DMS53 treated with DMSO at 0.1 percent for 48 hours (cell line): ENCODE measurements around the gene FIG4.
"Not testable (repeated sequence)": the region's sequence is repeated elsewhere in the genome, so short reads cannot be mapped to it uniquely, and the experiment has no call there.

ENCODE experiments used
- DNase-seq: peaks from one replicate; lab custom pipeline; 2025; ENCODE audit not compliant: unreplicated experiment; lab: John Stamatoyannopoulos, UW

FIG4 gene

GRCh38 chr6:109701774-109702173 is 10.7 kb downstream of the FIG4 start:
- no peak for DNase-seq

- DNase-seq: no peak
Observed at GRCh38 chr6:109702791-109703190, 11.7 kb downstream of the FIG4 start.

- DNase-seq: peak; percentile 75
Observed at GRCh38 chr6:109705258-109705657, 14.2 kb downstream of the FIG4 start.

- DNase-seq: no peak
Observed at GRCh38 chr6:109706513-109706912, 15.4 kb downstream of the FIG4 start.

- DNase-seq: not testable (repeated sequence)
Observed at GRCh38 chr6:109708099-109708498, 17.0 kb downstream of the FIG4 start.

GRCh38 chr6:109713097-109713496 is 22.0 kb downstream of the FIG4 start:
- no peak for DNase-seq

DNA sequence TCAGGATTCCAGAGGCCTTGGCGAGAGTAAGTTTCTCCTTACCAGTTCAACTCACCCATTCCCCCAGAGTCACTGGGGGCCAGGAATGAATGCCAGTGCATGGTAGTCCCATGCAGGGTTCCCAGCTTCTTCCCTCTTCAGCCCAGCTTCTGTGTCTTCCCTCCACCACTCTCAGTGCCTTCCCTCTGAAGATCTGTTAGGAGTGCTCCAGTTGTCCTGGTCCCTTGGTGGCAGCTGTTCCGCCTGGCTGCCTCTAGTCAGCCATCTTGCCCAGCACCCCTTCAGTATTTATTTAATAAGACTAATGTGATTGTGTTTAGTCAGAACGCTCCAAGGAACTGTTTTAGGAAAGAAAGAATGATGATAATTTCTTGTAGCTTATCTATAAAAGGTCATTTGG is 23.1 kb downstream of the FIG4 start:
- DNase-seq: no peak

GRCh38 chr6:109714611-109715010 is 23.5 kb downstream of the FIG4 start:
- no peak for DNase-seq

DNA sequence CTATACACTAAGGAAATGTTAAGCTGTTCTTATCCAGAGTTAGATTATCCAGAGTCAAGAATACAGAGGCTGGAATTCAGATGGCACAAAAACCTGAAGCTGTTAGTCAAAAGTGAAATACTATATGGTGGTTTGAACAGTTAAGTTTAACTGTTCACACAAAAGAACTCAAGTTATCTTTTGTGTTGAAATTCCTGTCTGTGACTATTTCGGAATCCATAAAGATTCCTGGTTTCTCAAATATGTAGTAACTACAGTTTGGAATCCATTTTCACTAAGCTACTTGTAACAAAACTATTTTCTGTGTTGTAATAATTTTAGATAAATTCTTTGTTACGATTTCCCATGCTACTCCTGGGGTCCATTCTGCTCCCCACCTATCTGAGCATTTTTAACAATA is 24.5 kb downstream of the FIG4 start:
- DNase-seq: no peak

- DNase-seq: no peak
Observed at GRCh38 chr6:109717971-109718370, 26.9 kb downstream of the FIG4 start.

DNA sequence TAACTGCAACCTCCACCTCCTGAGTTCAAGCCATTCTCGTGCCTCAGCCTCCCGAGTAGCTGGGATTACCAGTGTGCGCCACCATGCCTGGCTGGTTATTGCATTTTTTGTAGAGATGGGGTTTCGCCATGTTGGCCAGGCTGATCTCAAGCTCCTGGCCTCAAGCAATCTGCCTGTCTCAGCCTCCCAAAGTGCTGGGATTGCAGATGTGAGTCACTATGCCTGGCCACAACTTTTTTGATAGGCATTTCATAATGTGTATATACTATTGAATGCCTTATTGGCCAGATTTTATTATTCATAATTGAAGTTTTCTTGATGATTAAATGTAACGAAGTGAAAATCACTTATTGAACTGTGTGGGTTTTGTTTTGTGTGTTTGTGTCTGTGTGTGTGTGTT is 27.9 kb downstream of the FIG4 start:
- no peak for DNase-seq

GRCh38 chr6:109720311-109720710 is 29.2 kb downstream of the FIG4 start:
- no peak for DNase-seq

DNA sequence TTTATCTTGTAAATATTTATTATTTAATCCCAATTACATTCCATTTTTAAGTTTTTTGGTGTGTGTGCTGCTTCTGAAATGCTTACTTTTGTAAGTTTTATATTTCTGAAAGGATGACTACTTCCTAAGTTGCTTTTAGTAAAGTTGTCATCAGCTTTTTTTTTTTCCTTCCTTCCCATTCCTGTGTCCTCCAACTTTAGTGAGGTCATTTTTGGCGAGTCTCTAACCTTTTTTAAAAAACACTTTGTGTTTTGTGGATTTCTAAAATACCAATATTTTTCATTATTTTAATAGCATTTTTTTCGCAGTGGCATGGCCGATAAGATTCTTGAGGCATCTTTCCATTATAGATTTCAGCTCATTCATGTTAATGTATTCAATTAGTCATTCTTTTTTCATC is 30.9 kb downstream of the FIG4 start:
- no peak for DNase-seq

GRCh38 chr6:109722564-109723254 is 31.6 kb downstream of the FIG4 start:
- DNase-seq: no peak

GRCh38 chr6:109725250-109725649 is 34.2 kb downstream of the FIG4 start:
- not testable (repeated sequence) for DNase-seq

- DNase-seq: no peak
Observed at GRCh38 chr6:109736273-109737025, 45.4 kb downstream of the FIG4 start.

DNA sequence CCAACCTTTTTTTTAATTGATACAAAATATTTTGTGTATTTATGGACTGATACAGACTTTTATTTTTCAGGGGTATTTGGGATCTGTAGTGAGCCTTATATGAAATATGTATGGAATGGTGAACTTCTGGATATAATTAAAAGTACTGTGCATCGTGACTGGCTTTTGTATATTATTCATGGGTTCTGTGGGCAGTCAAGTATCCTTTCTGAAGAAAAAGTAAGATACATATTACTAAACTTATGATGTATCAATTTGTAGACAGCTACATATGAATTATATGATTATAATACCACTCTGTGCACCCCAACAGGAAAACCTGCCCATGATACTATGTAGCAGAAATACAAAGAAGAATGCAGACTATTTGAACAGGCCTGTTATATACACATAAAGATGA is 47.2 kb downstream of the FIG4 start:
- DNase-seq: no peak

DNA sequence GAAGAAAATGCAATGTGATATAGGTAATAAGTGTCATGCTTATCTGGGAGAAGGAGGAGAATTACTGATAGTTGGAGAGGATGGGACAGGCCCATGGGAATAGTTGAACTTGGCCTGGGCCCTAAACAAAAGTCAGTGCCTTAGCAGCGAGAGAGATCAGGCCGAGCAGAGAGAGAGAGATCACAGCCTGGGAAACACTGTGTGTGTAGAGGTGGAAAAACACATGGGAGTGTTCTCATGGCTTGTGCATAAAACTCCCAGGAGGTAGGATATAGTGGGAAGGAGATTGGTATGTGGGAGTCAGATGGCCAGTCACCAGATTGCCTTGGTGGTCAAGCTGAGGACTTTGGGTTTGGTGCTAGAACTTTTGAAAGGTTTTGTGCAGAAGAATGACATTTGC is 47.6 kb downstream of the FIG4 start:
- no peak for DNase-seq

DNA sequence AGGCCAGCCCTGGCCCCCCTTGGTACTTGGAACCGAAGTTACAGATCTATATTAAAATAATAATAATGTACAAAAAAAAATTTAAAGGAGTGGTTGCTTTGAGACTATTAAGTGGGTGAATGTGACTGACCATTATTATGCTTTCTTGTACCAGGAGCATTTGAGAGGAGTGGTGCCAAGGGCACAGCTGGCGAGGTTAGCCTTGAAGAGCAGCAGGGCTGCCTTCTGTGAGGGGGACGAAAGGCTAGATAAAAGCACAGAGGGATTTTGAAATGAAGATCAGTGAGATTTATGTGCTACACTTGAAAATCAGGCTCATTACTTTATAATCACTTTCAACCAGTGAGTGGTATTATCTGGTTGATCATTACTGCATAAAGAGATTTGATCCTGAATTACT is 48.6 kb downstream of the FIG4 start:
- no peak for DNase-seq

DNA sequence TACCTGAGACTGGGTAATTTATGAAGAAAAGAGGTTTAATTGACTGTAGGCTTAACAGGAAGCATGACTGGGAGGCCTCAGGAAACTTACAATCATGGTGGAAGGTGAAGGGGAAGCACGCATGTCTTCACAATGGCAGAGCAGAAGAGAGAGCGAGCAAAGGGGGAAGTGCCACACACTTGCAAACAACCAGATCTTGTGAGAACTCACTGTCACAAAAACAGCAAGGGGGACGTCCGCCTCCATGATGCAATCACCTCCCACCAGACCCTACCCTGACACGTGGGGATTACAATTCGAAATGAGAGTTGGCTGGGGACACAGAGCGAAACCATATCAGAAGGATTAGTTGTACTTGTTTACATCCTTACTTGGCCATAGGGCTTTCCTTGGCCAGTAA is 49.7 kb downstream of the FIG4 start:
- DNase-seq: no peak

- no peak for DNase-seq
Observed at GRCh38 chr6:109743739-109744138, 52.6 kb downstream of the FIG4 start.

DNA sequence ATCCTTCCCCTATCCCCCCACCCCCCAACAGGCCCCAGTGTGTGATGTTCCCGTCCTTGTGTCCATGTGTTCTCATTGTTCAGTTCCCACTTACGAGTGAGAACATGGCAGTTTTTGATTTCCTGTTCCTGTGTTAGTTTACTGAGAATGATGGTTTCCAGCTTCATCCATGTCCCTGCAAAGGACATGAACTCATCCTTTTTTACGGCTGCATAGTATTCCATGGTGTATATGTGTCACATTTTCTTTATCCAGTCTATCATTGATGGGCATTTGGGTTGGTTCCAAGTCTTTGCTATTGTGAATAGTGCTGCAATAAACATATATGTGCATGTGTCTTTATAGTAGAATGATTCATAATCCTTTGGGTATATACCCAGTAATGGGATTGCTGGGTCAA is 53.7 kb downstream of the FIG4 start:
- not testable (repeated sequence) for DNase-seq

GRCh38 chr6:109747221-109747620 is 56.1 kb downstream of the FIG4 start:
- no peak for DNase-seq
